HepG2 (cell line): ENCODE data around the gene DPF1. TPM values are rescaled to one million over a fixed set of nuclear protein-coding genes. Genes with fewer than 3 reads are reported as not detected.
"Not testable (repeated sequence)": the region's sequence is repeated elsewhere in the genome, so short reads cannot be mapped to it uniquely, and the experiment has no call there.

ENCODE experiments used
- ATAC-seq: fragments of 200-7000 bp; cut with Tn5 transposase; 3 replicates; pipeline ENCODE4 v1.9.1; 2020; ENCODE audit warnings: mild to moderate bottlenecking, moderate library complexity
- BruUV-seq: library from RNA; stranded (reverse); fragments of 400-500 nt; replicated peaks from 2 replicates; lab custom pipeline; 2021; lab: Mats Ljungman, UMichigan
- CTCF ChIA-PET: fragments of 300-600 bp; formaldehyde crosslinking; extraction: SDS; loops from one replicate; lab custom pipeline; 2021; ENCODE audit warnings: low total read pairs, inconsistent platforms, low intra/inter-chr PET ratio; lab: Yijun Ruan, JAX
- POLR2A ChIA-PET: fragments of 350-600 bp; sonication (Branson Sonifier 250); formaldehyde crosslinking; loops from one replicate; lab custom pipeline; 2020; ENCODE audit warnings: antibody characterized with exemption, inconsistent platforms; lab: Yijun Ruan, JAX
- DNase-seq: peaks from one replicate; pipeline ENCODE4 v3.0.0-alpha.2; 2015; ENCODE audit warnings: low spot score
- FAIRE-seq: peaks from 3 replicates; lab custom pipeline; 2011; peaks lifted over from hg19 to GRCh38; lab: Jason Lieb, UNC
- H2AFZ ChIP-seq: one replicate; pipeline ENCODE4 v1.6.1; 2011; ENCODE audit warnings: low read length, inconsistent platforms
- H3K27ac ChIP-seq: fragments of 300-600 bp; 3 replicates; pipeline ENCODE4 v1.8.0; 2011; ENCODE audit warnings: mixed run types, mild to moderate bottlenecking, mixed read lengths, low read length, inconsistent platforms; ENCODE audit not compliant: insufficient read depth; ENCODE audit errors: extremely low read length
- H3K27me3 ChIP-seq, 2 experiments: fragments of 200-600 bp in 1 of 2; 2 replicates in 1 of 2; 3 replicates in 1 of 2; pipeline versions ENCODE4 v1.6.0 to v1.8.0; 2011; ENCODE audit warnings: low read length in 2 of 2, mild to moderate bottlenecking in 2 of 2, moderate library complexity in 2 of 2, inconsistent platforms in 1 of 2; ENCODE audit not compliant: insufficient read depth in 2 of 2, control insufficient read depth in 1 of 2
- H3K36me3 ChIP-seq, 2 experiments: fragments of 200-600 bp in 1 of 2; replicated peaks in 1 of 2; 2 replicates in 1 of 2; 3 replicates in 1 of 2; pipeline versions ENCODE4 v1.5.1 to v1.8.0; 2011; ENCODE audit warnings: low read length in 2 of 2, inconsistent platforms in 1 of 2; ENCODE audit not compliant: insufficient read depth in 2 of 2, control insufficient read depth in 1 of 2
- H3K4me1 ChIP-seq: 2 replicates; pipeline ENCODE4 v1.5.1; 2012; ENCODE audit warnings: low read length, inconsistent platforms; ENCODE audit not compliant: insufficient read depth
- H3K4me2 ChIP-seq: 2 replicates; pipeline ENCODE4 v1.6.0; 2011; ENCODE audit warnings: low read depth, low read length, inconsistent platforms
- H3K4me3 ChIP-seq, 3 experiments: fragments of 200-600 bp in 1 of 3; sonication (generic), shearing (Covaris generic) in 1 of 3; replicated peaks in 1 of 3; 2 replicates each; pipeline ENCODE4 v1.5.1; 2011 to 2016; ENCODE audit warnings: low read length in 3 of 3, inconsistent platforms in 2 of 3, low read depth in 2 of 3, mild to moderate bottlenecking in 2 of 3, control low read depth in 1 of 3, mixed read lengths in 1 of 3; ENCODE audit not compliant: insufficient read depth in 1 of 3
- H3K79me2 ChIP-seq: one replicate; pipeline ENCODE4 v1.6.1; 2011; ENCODE audit warnings: low read length, inconsistent platforms; ENCODE audit not compliant: insufficient read depth
- H3K9ac ChIP-seq: 2 replicates; pipeline ENCODE4 v1.6.0; 2011; ENCODE audit warnings: mild to moderate bottlenecking, low read depth, low read length, inconsistent platforms; ENCODE audit not compliant: insufficient read depth
- H3K9me3 ChIP-seq: 2 replicates; pipeline ENCODE4 v1.5.1; 2012; ENCODE audit warnings: mild to moderate bottlenecking, low read length
- H4K20me1 ChIP-seq: 2 replicates; pipeline ENCODE4 v1.6.0; 2011; ENCODE audit warnings: inconsistent platforms, mild to moderate bottlenecking, low read length, moderate library complexity; ENCODE audit not compliant: insufficient read depth
- CBX5 ChIP-seq: sonication (generic); formaldehyde crosslinking; IDR thresholded peaks from 2 replicates; pipeline ENCODE4 v1.4.0; 2020; ENCODE audit warnings: missing genetic modification reagents, borderline replicate concordance
- HOXA9 ChIP-seq: sonication (generic); formaldehyde crosslinking; IDR thresholded peaks from 2 replicates; pipeline ENCODE4 v1.8.1; 2022; ENCODE audit warnings: missing genetic modification reagents, mild to moderate bottlenecking, moderate library complexity, borderline replicate concordance
- NRL ChIP-seq: sonication (generic); formaldehyde crosslinking; IDR thresholded peaks from 2 replicates; pipeline ENCODE4 v1.5.0; 2020; ENCODE audit warnings: missing genetic modification reagents, mild to moderate bottlenecking, moderate library complexity, borderline replicate concordance
- POLR2G ChIP-seq: fragments of 200-400 bp; formaldehyde crosslinking; IDR thresholded peaks from 2 replicates; pipeline ENCODE4 v1.6.1; 2018; ENCODE audit warnings: mild to moderate bottlenecking, low read depth, low read length, moderate library complexity
- RFX5 ChIP-seq: IDR thresholded peaks from 2 replicates; pipeline ENCODE4 v1.6.1; 2011; ENCODE audit warnings: low read depth, low read length, improper control_type of control experiment
- ZFYVE20 ChIP-seq: sonication (generic); formaldehyde crosslinking; IDR thresholded peaks from 2 replicates; pipeline ENCODE4 v1.8.0; 2023; ENCODE audit warnings: low read depth, mild to moderate bottlenecking, moderate library complexity, missing genetic modification reagents, borderline replicate concordance
- ZNF263 ChIP-seq: sonication (generic); formaldehyde crosslinking; IDR thresholded peaks from 2 replicates; pipeline ENCODE4 v1.4.0; 2020; ENCODE audit warnings: missing genetic modification reagents
- ZNF670 ChIP-seq: sonication (generic); formaldehyde crosslinking; IDR thresholded peaks from 2 replicates; pipeline ENCODE4 v1.8.0; 2022; ENCODE audit warnings: mild to moderate bottlenecking, missing genetic modification reagents, borderline replicate concordance
- WGBS: methylation state at CpG from one replicate; pipeline ENCODE4 v1.1.6; 2017; ENCODE audit warnings: low lambda C conversion rate; 5-methylcytosine and 5-hydroxymethylcytosine counted together
- in situ Hi-C: cut with HindIII; loops from 2 replicates; pipeline ENCODE4 v1.10.0; 2017; ENCODE audit warnings: low pct_unique_long_range_greater_than_20kb; ENCODE audit not compliant: extremely low pct_ligation_motif_present
- intact Hi-C: fragments of 100-400 bp; cut with micrococcal nuclease; formaldehyde crosslinking; loops from one replicate; pipeline ENCODE4 v1.10.0; 2022; ENCODE audit not compliant: unreplicated experiment
- polyA plus RNA-seq, 8 experiments: library from polyadenylated mRNA; depleted of rRNA in 3 of 8; stranded (reverse) in 7 of 8; unstranded in 1 of 8; fragments of >200 nt; fragmentation: Illumina TruSeq in 4 of 8; extraction: Trizol in 4 of 8; gene quantifications; 2 replicates each; pipeline versions ENCODE4 v1.2.1 to v1.2.3, GENCODE V29; 2011 to 2016; ENCODE audit warnings: low read depth in 4 of 8, missing spikeins in 1 of 8, mixed read lengths in 1 of 8; ENCODE audit not compliant: insufficient read depth in 1 of 8
- total RNA-seq, 5 experiments: library from RNA; depleted of rRNA; stranded (reverse); fragments of >200 nt; fragmentation: Illumina TruSeq; extraction: Trizol; gene quantifications; 2 replicates each; pipeline ENCODE4 v1.2.3, GENCODE V29; 2016; ENCODE audit warnings: low read depth in 1 of 5
- TF ChIP-seq, protein P1 (sequence below): sonication (generic); formaldehyde crosslinking; conservative IDR thresholded peaks from 2 replicates; pipeline ENCODE4 v1.8.0; 2022; ENCODE audit warnings: missing genetic modification reagents

Gene DPF1
- total and polyA plus RNA-seq, 2 of the 13 experiments (the other 11 are each of a cell fraction or from before 2014, with no cell fraction given): 1.0 to 3.2 TPM

DNA sequence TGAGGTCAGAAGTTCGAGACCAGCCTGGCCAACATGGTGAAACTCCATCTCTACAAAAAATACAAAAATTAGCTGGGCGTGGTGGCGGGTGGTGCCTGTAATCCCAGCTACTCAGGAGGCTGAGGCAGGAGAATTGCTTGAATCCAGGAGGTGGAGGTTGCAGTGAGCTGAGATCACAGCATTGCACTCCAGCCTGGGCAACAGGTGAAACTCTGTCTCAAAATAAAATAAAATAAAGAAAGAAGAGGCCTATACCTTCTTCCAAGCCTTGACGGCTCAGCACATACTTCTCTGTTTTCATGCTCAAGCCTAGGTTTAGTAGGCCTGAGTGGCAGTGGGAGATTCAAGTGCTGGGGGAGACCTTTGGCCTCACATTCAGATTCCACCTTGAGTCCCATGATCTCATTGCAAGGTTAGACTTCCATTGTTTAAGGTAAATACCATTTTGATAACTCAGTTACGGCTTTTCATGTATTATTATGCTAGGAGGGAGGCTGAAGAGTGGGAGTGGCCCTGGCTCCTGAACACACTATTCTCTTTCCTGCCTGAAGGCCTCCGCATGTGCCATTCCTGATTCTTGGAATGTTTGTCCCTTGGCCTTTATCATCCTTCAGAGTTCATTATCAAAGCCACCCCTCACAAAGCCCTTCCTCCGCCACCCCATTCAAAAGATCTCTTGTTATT lies 38.7 kb upstream of the DPF1 start:
- TF ChIP-seq ZNF670: no peak
- no peak for TF ChIP-seq ZNF263 (CRISPR knock-in tag)
- TF ChIP-seq POLR2G: no peak
- TF ChIP-seq NRL (CRISPR knock-in tag): no peak
- TF ChIP-seq HOXA9 (CRISPR knock-in tag): no peak
- TF ChIP-seq, protein P1, sequence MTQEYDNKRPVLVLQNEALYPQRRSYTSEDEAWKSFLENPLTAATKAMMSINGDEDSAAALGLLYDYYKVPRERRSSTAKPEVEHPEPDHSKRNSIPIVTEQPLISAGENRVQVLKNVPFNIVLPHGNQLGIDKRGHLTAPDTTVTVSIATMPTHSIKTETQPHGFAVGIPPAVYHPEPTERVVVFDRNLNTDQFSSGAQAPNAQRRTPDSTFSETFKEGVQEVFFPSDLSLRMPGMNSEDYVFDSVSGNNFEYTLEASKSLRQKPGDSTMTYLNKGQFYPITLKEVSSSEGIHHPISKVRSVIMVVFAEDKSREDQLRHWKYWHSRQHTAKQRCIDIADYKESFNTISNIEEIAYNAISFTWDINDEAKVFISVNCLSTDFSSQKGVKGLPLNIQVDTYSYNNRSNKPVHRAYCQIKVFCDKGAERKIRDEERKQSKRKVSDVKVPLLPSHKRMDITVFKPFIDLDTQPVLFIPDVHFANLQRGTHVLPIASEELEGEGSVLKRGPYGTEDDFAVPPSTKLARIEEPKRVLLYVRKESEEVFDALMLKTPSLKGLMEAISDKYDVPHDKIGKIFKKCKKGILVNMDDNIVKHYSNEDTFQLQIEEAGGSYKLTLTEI (CRISPR knock-in tag): no peak
- no peak for TF ChIP-seq RFX5
- no peak for TF ChIP-seq ZFYVE20 (CRISPR knock-in tag)
- no peak for TF ChIP-seq CBX5 (CRISPR knock-in tag)
- peaks cover 49% of the 10 kb centered on the region for H3K4me1 ChIP-seq
- no peaks in the 10 kb centered on the region for H3K9me3 ChIP-seq
- no peak overlapping the region for H3K27ac ChIP-seq
- H3K36me3 ChIP-seq: no peaks in the 10 kb centered on the region
- H4K20me1 ChIP-seq: no peaks in the 10 kb centered on the region
- in situ Hi-C loops (no loop called here), intact Hi-C loops (no loop called here)
- FAIRE-seq (no peak), DNase-seq (no peak), ATAC-seq (no peak)
- H3K27me3 ChIP-seq: peaks cover 0 to 3% of the 10 kb centered on the region in 2 experiments; a peak in 2 of 5 replicates
- no peak overlapping the region for H3K9ac ChIP-seq
- POLR2A ChIA-PET: no interaction called here
- no TSS peak for BruUV-seq
- no peak overlapping the region for H2AFZ ChIP-seq
- WGBS: 47% methylated on average over 7 of the region's 7 CpGs
- H3K4me2 ChIP-seq: no peak overlapping the region
- no peaks in the 10 kb centered on the region for H3K79me2 ChIP-seq
- no peak overlapping the region for H3K4me3 ChIP-seq
- CTCF ChIA-PET: no interaction called here

DNA sequence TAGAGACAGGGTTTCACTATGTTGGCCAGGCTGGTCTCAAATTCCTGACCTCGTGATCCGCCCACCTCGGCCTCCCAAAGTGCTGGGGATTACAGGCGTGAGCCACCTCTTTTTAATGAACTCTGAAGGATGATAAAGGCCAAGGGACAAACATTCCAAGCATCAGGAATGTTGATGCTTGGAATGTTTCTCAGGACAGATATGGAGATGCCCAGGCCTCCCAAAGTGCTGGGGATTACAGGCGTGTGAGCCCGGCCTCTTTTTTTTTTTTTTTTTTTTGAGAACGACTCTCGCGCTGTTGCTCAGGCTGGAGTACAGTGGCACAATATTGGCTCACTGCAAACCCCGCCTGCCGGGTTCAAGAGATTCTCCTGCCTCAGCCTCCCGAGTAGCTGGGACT lies 37.9 kb upstream of the DPF1 start:
- H3K4me2 ChIP-seq, H3K79me2 ChIP-seq, POLR2A ChIA-PET, DNase-seq, H3K36me3 ChIP-seq, H3K9me3 ChIP-seq, H4K20me1 ChIP-seq, H3K27ac ChIP-seq, H3K9ac ChIP-seq, CTCF ChIA-PET, H3K27me3 ChIP-seq, H3K4me3 ChIP-seq, intact Hi-C loops, ATAC-seq, BruUV-seq, in situ Hi-C loops, FAIRE-seq, H2AFZ ChIP-seq: not testable (repeated sequence)
- peaks cover 41% of the 10 kb centered on the region for H3K4me1 ChIP-seq
- WGBS: 39% methylated on average over 12 of the region's 12 CpGs
